ENCODE measurements around the gene TPMT.

TPMT gene

GRCh38 chr6:18100296-18100695 lies 54.6 kb downstream of the TPMT start:
- Histone ChIP-seq H2AFZ (no peak overlapping the region), H3K4me1 (no peaks in the 10 kb centered on the region), H3K4me3 (ENCODE audit: low read depth, low read length) (no peak overlapping the region), H3K36me3 (ENCODE audit: control insufficient read depth, insufficient read depth, low read length) (no peaks in the 10 kb centered on the region), H3K27me3 (ENCODE audit: control insufficient read depth, insufficient read depth, low read length) (no peaks in the 10 kb centered on the region), H3K9ac (no peak overlapping the region), H3K27ac (no peak overlapping the region), H3K4me2 (ENCODE audit: low read length) (no peak overlapping the region), H3K79me2 (no peaks in the 10 kb centered on the region), H3K9me3 (ENCODE audit: control insufficient read depth, low read length) (no peaks in the 10 kb centered on the region)
- no peak for TF ChIP-seq CTCF (IDR thresholded peaks at IDR 0.05)

- no peak overlapping the region for H2AFZ ChIP-seq
- no peak overlapping the region for H3K4me3 ChIP-seq (ENCODE audit: low read depth, low read length)
- H3K36me3 ChIP-seq (ENCODE audit: control insufficient read depth, insufficient read depth, low read length) = no peaks in the 10 kb centered on the region
- H3K27me3 ChIP-seq (ENCODE audit: control insufficient read depth, insufficient read depth, low read length) = no peaks in the 10 kb centered on the region
- no peak for TF ChIP-seq CTCF (IDR thresholded peaks at IDR 0.05)
- no peaks in the 10 kb centered on the region for H3K9me3 ChIP-seq (ENCODE audit: control insufficient read depth, low read length)
- no peak overlapping the region for H3K27ac ChIP-seq
- no peak overlapping the region for H3K9ac ChIP-seq
- no peaks in the 10 kb centered on the region for H3K4me1 ChIP-seq
- no peak overlapping the region for H3K4me2 ChIP-seq (ENCODE audit: low read length)
- no peaks in the 10 kb centered on the region for H3K79me2 ChIP-seq
Observed at GRCh38 chr6:18099511-18099910, 55.4 kb downstream of the TPMT start.

- no peaks in the 10 kb centered on the region for H3K4me1 ChIP-seq
- no peak overlapping the region for H2AFZ ChIP-seq
- no peak for TF ChIP-seq CTCF (IDR thresholded peaks at IDR 0.05)
- H3K4me3 ChIP-seq (ENCODE audit: low read depth, low read length) = no peak overlapping the region
- no peaks in the 10 kb centered on the region for H3K79me2 ChIP-seq
- no peaks in the 10 kb centered on the region for H3K27me3 ChIP-seq (ENCODE audit: control insufficient read depth, insufficient read depth, low read length)
- no peaks in the 10 kb centered on the region for H3K36me3 ChIP-seq (ENCODE audit: control insufficient read depth, insufficient read depth, low read length)
- H3K9me3 ChIP-seq (ENCODE audit: control insufficient read depth, low read length) = no peaks in the 10 kb centered on the region
- H3K9ac ChIP-seq = no peak overlapping the region
- H3K4me2 ChIP-seq (ENCODE audit: low read length) = no peak overlapping the region
- H3K27ac ChIP-seq = no peak overlapping the region
Observed at GRCh38 chr6:18096423-18096822, 58.5 kb downstream of the TPMT start.

GRCh38 chr6:18091382-18091781 lies 63.5 kb downstream of the TPMT start:
- H3K27ac ChIP-seq = no peak overlapping the region
- TF ChIP-seq CTCF (IDR thresholded peaks at IDR 0.05) = no peak

GRCh38 chr6:18090349-18090786 lies 64.5 kb downstream of the TPMT start:
- TF ChIP-seq CTCF (IDR thresholded peaks at IDR 0.05) = no peak

More at GRCh38 chr6:18091382-18091781, 63.5 kb downstream of the TPMT start:
- Histone ChIP-seq H3K79me2 (no peaks in the 10 kb centered on the region), H3K4me2 (ENCODE audit: low read length) (no peak overlapping the region), H3K27me3 (ENCODE audit: control insufficient read depth, insufficient read depth, low read length) (no peaks in the 10 kb centered on the region), H3K9ac (no peak overlapping the region), H3K36me3 (ENCODE audit: control insufficient read depth, insufficient read depth, low read length) (no peaks in the 10 kb centered on the region), H3K4me1 (no peaks in the 10 kb centered on the region), H3K4me3 (ENCODE audit: low read depth, low read length) (no peak overlapping the region), H2AFZ (no peak overlapping the region), H3K9me3 (ENCODE audit: control insufficient read depth, low read length) (no peaks in the 10 kb centered on the region)

More at GRCh38 chr6:18090349-18090786, 64.5 kb downstream of the TPMT start:
- Histone ChIP-seq H3K27me3 (ENCODE audit: control insufficient read depth, insufficient read depth, low read length) (no peaks in the 10 kb centered on the region), H3K9me3 (ENCODE audit: control insufficient read depth, low read length) (no peaks in the 10 kb centered on the region), H3K4me1 (no peaks in the 10 kb centered on the region), H3K27ac (no peak overlapping the region), H3K4me2 (ENCODE audit: low read length) (no peak overlapping the region), H3K4me3 (ENCODE audit: low read depth, low read length) (no peak overlapping the region), H2AFZ (no peak overlapping the region), H3K9ac (no peak overlapping the region), H3K36me3 (ENCODE audit: control insufficient read depth, insufficient read depth, low read length) (no peaks in the 10 kb centered on the region), H3K79me2 (no peaks in the 10 kb centered on the region)
